NCI-H446 treated with DMSO at 0.1 percent for 48 hours (cell line): Measurements from ENCODE around the gene PLA2G2D.
"Not testable (repeated sequence)": the region's sequence is repeated elsewhere in the genome, so short reads cannot be mapped to it uniquely, and the experiment has no call there.

ENCODE experiments used
- DNase-seq: peaks from one replicate; lab custom pipeline; 2025; lab: John Stamatoyannopoulos, UW

Gene PLA2G2D

GRCh38 chr1:20142001-20142710 is 22.8 kb upstream of the PLA2G2D start:
- no peak for DNase-seq

GRCh38 chr1:20141466-20141865 is 22.1 kb upstream of the PLA2G2D start:
- no peak for DNase-seq

GRCh38 chr1:20141001-20141400 is 21.7 kb upstream of the PLA2G2D start:
- no peak for DNase-seq

GRCh38 chr1:20139776-20140612 is 20.7 kb upstream of the PLA2G2D start:
- DNase-seq: no peak

DNA sequence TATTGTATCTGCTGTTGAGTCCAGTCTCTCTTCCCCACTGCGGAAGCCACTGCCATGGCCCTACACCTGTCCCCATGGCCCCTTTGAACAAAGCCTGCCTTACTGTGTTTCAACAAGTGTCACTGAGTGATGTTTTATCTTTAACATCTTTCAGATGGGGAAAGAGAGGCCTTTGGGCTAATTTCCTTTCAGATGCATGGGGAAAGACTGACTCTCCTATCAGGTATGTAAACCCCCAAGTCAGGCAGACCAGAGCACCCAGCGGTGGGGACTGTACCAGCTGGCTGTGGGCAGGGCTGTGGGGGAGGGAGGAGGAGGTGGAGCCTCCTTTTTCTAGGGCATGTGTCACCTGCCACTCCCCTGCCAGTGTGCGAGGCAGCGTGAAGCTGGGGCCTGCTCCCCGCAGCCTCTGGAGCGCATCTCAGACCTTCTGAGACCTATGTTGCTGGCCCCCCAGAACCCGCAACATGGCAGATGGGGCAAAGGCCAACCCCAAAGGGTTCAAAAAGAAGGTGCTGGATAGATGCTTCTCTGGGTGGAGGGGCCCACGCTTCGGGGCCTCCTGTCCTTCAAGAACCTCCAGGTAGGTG is 19.7 kb upstream of the PLA2G2D start, which contains the start of gene PLA2G2F:
PLA2G2F (plus strand) TSS at position 363 of the 590 bp plus-strand sequence; CDS start at position 468, 105 bp downstream.
- DNase-seq: no peak

GRCh38 chr1:20138346-20138745 is 19.0 kb upstream of the PLA2G2D start:
- no peak for DNase-seq

DNA sequence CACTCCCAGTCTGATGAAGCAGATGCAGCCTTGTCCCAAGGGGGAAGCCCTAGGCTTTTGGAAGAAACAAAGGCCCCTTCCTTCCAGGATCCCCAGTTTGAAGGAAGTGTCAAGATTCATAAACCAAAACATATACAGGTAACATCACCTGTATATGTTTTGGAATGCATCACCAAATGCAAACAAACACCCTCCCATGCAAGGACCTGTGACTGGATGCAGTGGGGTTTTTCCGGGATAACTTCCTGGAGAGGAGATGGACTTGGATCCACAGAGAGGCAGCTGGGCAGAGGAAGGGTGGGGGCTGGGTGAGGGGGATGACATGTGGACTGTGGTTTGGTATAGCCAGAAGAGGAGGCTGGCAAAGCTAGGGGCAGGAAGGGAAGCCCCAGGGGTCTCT is 18.3 kb upstream of the PLA2G2D start:
- DNase-seq: no peak

DNA sequence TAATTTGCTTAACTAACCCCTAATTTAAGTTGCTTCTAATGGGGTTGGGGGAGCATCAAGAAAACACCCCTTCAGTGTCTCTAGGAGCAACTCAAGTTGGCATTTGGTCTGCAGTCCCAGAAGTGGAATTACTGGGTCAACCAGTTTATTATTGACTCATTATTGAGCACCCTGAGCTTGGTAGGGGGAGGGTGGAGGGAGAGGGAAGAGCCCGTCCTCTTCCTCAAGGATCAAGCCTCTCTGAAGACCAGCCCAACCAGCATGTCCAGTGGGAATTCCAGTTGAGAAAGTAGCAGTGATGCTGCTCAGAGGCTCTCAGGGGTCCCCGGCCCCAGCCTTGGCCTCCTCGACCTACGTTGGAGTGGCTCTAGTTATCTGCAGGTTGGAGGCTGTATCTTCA is 17.7 kb upstream of the PLA2G2D start:
- DNase-seq: no peak

GRCh38 chr1:20136249-20136648 is 16.9 kb upstream of the PLA2G2D start:
- DNase-seq: no peak

DNA sequence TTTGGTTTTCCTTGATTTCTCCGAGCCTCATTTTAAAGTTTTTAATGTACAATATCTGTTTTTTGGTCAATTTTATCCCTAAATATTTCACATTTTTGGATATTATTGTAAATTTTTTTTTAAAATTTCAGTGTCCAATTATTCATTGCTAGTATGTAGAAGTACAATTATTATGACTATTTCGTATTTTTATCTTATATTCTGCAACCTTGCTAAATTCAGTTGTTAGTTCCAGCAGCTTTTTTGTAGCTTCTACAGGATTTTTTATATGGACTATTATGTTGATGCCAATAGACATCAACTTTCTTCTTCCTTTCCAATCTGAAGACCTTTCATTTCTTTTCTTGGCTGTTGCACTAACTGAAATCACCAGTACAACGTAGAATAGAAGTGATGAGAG is 15.7 kb upstream of the PLA2G2D start:
- no peak for DNase-seq

DNA sequence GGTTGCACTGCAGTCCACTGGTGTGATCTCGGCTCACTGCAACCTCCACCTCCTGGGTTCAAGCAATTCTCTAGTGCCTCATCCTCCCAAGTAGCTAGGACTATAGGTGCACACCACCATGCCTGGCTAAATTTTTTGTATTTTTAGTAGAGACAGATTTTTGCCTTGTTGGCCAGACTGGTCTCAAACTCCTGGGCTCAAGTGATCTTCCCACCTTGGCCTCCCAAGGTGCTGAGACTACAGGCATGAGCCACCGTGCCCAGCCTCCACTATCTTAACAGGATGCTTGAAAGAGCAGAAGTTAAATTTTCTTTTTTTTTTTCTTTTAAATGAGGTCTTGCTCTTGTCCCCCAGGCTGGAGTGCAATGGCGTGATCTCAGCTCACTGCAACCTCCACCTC is 11.2 kb upstream of the PLA2G2D start:
- not testable (repeated sequence) for DNase-seq

GRCh38 chr1:20126806-20127440 is 7.6 kb upstream of the PLA2G2D start:
- DNase-seq: no peak

GRCh38 chr1:20126041-20126805 is 6.9 kb upstream of the PLA2G2D start:
- no peak for DNase-seq

- no peak for DNase-seq
Observed at GRCh38 chr1:20125100-20125499, 5.8 kb upstream of the PLA2G2D start.

DNA sequence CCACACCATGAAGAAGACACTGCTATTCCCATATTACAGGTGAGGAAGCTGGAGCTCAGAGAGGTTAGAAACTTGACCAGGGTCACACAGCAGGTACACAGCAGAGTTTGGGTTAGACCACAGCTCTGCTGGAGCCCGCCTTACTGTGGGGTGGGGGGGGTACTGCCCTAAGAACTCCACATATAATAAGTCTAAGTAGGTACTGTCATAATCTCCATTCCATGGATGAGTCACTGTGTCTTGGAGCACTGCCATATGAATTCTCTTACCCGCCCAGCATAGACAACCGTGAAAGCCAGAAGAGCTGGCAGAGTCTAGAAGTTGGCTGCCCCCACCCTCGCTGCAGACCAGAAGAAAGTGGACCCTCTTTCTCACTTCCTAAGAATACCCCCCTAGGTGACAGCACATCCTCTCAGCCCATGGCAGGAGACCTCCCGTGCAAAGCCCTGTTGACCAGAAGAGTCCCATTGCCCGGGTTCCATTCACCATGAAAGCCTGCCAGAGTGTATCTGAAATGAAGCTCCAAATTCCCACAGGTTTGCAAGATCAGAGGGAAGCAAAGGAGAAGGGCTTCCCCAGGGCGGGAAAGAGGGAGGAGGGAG is 5.2 kb upstream of the PLA2G2D start:
- DNase-seq: peak; percentile 25

DNA sequence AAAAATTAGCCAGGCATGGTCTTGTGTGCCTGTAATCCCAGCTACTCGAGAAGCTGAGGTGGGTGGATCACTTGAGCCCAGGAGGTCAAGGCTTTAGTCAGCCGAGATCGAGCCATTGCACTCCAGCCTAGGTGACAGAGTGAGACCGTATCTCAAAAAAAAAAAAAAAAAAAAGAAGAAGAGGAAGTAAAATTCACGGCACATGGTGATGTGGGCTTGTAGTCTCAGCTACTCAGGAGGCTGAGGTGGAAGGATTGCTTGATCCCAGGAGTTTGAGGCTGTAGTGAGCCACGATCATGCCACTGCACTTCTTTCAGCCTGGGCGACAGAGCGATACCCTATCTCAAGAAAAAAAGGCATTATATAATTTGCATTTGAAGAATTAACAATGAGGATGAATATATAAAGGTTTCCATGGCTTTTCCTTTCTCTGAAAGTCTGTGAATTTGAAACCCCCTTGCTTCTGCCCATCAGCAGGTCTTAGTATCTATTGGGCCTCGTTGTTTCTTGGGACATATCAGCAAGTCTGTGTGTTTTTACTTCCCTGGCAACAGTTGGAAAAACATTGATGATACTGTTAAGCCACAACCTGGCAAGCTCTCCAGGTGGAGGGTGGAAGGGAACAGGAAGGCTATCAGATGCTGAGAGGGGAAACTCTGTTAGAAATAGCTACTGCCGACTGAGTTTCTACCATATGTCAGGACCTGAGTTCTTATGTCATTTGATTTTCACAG is 4.6 kb upstream of the PLA2G2D start:
- no peak for DNase-seq

DNA sequence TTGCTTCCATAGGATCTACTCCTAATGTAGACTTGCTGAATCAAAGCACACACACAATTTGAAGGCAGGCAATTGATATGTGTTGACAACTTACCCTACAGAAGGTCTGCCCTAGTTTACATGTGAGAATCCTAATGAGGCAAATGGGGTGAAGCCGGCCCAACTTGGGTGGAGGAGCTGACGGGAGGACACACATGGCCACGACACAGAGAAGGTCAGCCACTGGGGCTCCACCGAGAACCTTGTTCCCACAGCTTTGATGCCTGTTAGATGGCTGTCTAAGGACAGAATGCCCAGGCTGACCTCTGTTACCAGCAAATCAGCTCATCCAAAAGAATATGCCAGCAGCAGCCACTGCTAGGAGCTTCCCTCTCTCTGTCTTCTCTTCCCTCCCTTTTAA is 1.5 kb upstream of the PLA2G2D start:
- no peak for DNase-seq

GRCh38 chr1:20117236-20117635 is 2.1 kb downstream of the PLA2G2D start:
- no peak for DNase-seq

DNA sequence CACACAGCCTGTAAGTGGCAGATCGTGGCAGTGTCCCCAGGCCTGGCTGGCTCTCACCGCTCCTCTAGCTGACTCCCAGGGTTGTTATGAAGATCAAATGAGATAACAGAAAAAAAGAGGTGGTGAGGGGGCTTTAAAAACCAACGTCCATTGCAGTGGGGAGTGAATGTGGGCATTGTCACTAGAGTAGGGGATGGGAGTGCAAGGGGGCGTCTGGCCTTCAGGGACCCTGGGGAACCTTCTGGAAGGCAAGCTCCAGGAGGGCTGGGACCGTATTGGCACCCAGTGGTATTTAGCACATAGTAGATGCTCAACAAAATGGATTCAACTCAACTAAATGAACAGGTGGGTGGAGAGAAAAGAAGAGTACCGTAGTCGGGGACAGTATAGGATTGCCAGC is 3.4 kb downstream of the PLA2G2D start:
- DNase-seq: no peak

- no peak for DNase-seq
Observed at GRCh38 chr1:20115479-20115878, 3.9 kb downstream of the PLA2G2D start.
